LNCaP clone FGC (cell line): ENCODE data around the gene MRPS14.
"Not testable (repeated sequence)": the region's sequence is repeated elsewhere in the genome, so short reads cannot be mapped to it uniquely, and the experiment has no call there.

Source experiments
- DNase-seq: peaks from one replicate; pipeline ENCODE4 v3.0.0-alpha.2; 2011; ENCODE audit warnings: low read depth
- H3K4me3 ChIP-seq: 2 replicates; pipeline ENCODE4 v1.5.1; 2011; ENCODE audit warnings: mild to moderate bottlenecking, low read depth, low read length, control low read depth
- CTCF ChIP-seq: IDR thresholded peaks from 2 replicates; pipeline ENCODE4 v1.5.1; 2012; ENCODE audit warnings: mild to moderate bottlenecking; ENCODE audit not compliant: control insufficient read depth, insufficient read depth; ENCODE audit errors: extremely low read depth

MRPS14 gene

GRCh38 chr1:175024773-175025172, 1.5 kb upstream of the MRPS14 start:
- no peak overlapping the region for H3K4me3 ChIP-seq
- no peak for DNase-seq
- TF ChIP-seq CTCF, result no peak

GRCh38 chr1:175023922-175024242, 657 bp upstream of the MRPS14 start:
- not testable (repeated sequence) for DNase-seq
- peak overlapping the region; percentile 80 for H3K4me3 ChIP-seq

GRCh38 chr1:175019524-175019923, 3.7 kb downstream of the MRPS14 start:
- H3K4me3 ChIP-seq, result no peak overlapping the region
- DNase-seq, result no peak
- no peak for TF ChIP-seq CTCF

- no peak overlapping the region for H3K4me3 ChIP-seq
- DNase-seq, result no peak
- no peak for TF ChIP-seq CTCF
Observed at GRCh38 chr1:175015243-175015642, 8.0 kb downstream of the MRPS14 start.

- DNase-seq, result no peak
- H3K4me3 ChIP-seq, result no peak overlapping the region
- TF ChIP-seq CTCF, result no peak
Observed at GRCh38 chr1:175013445-175013844, 9.8 kb downstream of the MRPS14 start.

GRCh38 chr1:175009532-175009931, 13.7 kb downstream of the MRPS14 start:
- no peak for TF ChIP-seq CTCF
- H3K4me3 ChIP-seq, result no peak overlapping the region
- DNase-seq, result no peak

- no peak for DNase-seq
- no peak overlapping the region for H3K4me3 ChIP-seq
- TF ChIP-seq CTCF, result no peak
Observed at GRCh38 chr1:175005085-175005783, 18.0 kb downstream of the MRPS14 start.

GRCh38 chr1:175003521-175003920, 19.7 kb downstream of the MRPS14 start:
- H3K4me3 ChIP-seq, result no peak overlapping the region
- no peak for DNase-seq
- no peak for TF ChIP-seq CTCF
